SK-N-MC (cell line): Measurements from ENCODE around the gene STARD10.

ENCODE experiments used
- EZH2 ChIP-seq: fragments of 200-600 bp; sonication (generic); IDR thresholded peaks from one replicate; pipeline ENCODE4 v1.6.1; 2017; ENCODE audit warnings: antibody characterized with exemption
- FOXP2 ChIP-seq: optimal IDR thresholded peaks from 2 replicates; pipeline ENCODE3; 2011; ENCODE audit warnings: mild to moderate bottlenecking, moderate library complexity; ENCODE audit not compliant: insufficient read depth; ENCODE audit errors: extremely low read length, control extremely low read depth
- POLR2AphosphoS5 ChIP-seq: IDR thresholded peaks from 2 replicates; pipeline ENCODE4 v1.6.1; 2012; ENCODE audit warnings: mild to moderate bottlenecking, low read depth, low read length, borderline replicate concordance

DNA sequence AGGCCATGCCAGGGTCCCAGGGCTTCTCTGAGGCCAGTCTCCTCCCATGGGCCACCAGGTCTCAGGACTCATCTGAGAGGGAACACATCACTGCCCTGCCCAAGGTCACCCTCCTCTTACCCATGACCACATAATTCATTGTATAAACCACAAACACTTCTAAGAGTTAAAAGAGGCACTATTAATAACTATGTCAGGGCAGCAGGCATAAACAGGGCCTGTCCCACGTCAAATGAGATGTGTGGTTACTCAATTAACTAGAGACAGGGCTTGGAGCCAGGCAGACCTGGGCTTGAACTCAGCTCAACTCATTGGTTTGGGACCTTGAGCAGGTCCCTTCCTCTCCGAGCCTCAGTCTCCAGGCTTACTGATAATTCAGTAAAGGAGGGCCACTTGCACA lies 74.7 kb downstream of the STARD10 start:
- no peak for TF ChIP-seq EZH2
- TF ChIP-seq POLR2AphosphoS5, result no peak
- no peak for TF ChIP-seq FOXP2
